ENCODE measurements around the gene MAP4K1.

Gene MAP4K1

DNA sequence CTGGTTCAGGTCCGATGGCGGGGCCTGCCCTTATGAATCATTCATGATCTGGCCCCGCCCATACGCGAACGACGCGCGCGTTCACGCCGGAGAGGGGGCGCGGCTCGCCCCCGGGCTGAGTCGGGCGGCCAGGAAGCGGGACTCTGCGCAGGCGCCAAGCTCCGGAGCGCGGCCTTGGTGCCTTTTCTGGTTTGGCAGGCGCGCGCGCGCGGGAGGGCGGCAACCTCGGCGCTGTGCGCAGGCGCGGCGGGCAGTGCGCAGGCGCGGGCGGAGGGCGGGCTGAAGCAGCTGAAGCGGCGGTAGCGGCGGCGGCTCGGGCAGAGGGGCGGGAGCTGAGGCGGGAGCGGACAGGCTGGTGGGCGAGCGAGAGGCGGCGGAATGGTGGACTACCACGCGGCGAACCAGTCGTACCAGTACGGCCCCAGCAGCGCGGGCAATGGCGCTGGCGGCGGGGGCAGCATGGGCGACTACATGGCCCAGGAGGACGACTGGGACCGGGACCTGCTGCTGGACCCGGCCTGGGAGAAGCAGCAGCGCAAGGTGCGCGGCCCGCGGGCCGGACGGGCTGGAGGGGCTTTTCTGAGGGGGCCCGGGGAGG is 29.7 kb upstream of the MAP4K1 start, which contains the start of gene ACTN4:
Gene ACTN4, plus strand, starts transcription at position 282 of the 598 bp plus-strand sequence. Its CDS starts 97 bp downstream, at position 379.
- TF ChIP-seq, protein P1, sequence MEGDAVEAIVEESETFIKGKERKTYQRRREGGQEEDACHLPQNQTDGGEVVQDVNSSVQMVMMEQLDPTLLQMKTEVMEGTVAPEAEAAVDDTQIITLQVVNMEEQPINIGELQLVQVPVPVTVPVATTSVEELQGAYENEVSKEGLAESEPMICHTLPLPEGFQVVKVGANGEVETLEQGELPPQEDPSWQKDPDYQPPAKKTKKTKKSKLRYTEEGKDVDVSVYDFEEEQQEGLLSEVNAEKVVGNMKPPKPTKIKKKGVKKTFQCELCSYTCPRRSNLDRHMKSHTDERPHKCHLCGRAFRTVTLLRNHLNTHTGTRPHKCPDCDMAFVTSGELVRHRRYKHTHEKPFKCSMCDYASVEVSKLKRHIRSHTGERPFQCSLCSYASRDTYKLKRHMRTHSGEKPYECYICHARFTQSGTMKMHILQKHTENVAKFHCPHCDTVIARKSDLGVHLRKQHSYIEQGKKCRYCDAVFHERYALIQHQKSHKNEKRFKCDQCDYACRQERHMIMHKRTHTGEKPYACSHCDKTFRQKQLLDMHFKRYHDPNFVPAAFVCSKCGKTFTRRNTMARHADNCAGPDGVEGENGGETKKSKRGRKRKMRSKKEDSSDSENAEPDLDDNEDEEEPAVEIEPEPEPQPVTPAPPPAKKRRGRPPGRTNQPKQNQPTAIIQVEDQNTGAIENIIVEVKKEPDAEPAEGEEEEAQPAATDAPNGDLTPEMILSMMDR (conservative IDR thresholded peaks at IDR 0.05; ENCODE audit: control insufficient read depth, insufficient read depth, low read depth, low read length): no peak
- DNase-seq (ENCODE audit: low read depth): peak; percentile 94
- H3K4me3 ChIP-seq (ENCODE audit: control insufficient read depth, low read depth, low read length): peak within 1 kb of the TSS; percentile 98

DNA sequence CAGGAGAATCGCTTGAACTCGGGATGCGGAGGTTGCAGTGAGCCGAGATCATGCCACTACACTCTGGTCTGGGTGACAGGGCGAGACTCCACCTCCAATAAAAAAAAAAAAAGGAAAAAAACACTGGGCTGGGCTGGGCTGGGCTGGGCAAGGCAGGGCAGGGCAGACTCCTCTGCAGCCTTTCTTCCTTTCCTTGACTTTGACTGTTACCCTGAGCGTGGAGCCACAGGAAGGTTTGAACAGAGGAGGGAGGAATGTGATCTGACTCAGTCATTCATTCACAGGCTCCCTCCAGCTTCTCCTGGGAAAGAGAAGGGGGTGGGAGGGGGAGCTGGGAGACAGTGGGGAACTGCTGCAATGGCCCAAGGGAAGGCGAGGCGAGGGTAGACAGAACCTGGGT is 27.0 kb upstream of the MAP4K1 start:
- DNase-seq (ENCODE audit: low read depth): no peak
- no peak overlapping the region for H3K4me3 ChIP-seq (ENCODE audit: control insufficient read depth, low read depth, low read length)
- TF ChIP-seq, protein P1 (conservative IDR thresholded peaks at IDR 0.05; ENCODE audit: control insufficient read depth, insufficient read depth, low read depth, low read length): no peak

DNA sequence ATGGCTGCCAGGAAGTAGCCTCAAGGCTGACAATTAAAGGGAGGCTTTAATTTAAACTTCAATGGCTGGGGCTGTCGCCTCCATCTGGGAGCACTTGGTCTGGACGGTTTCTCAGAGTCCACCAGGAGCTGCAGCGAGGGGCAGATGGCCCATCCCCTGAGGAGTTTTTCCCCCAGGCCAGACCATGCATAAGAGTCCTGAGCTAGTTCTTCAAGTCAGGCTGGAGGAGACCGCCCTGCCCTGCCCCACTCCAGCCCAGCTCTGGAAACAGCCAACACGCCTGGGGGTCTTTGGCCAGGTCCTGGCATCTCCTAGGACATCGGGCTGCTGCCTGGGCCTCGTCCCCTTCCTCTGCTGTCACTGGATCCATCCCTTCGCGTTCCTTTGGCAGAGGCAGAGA is 24.4 kb upstream of the MAP4K1 start:
- TF ChIP-seq, protein P1 (conservative IDR thresholded peaks at IDR 0.05; ENCODE audit: control insufficient read depth, insufficient read depth, low read depth, low read length): no peak
- no peak for DNase-seq (ENCODE audit: low read depth)
- H3K4me3 ChIP-seq (ENCODE audit: control insufficient read depth, low read depth, low read length): no peak overlapping the region

DNA sequence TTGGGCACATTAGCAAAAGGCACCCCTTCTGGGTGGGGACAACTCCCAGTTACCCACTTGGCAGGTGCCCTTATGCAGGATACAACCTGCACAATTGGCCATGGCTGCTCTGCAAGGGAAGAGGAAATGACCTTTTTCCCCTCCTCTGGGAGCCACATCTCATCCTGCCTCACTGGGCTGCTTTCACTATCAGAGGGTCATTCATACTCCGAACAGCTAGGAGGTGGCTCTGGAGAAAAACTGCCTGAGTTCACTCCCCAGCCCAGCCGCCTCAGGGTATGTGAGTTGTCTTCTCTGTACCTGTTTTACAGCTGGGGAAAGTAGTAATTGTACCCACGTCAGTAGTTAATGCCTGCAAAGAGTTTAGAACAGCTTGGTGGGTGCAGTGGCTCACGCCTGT is 22.6 kb upstream of the MAP4K1 start:
- DNase-seq (ENCODE audit: low read depth): no peak
- H3K4me3 ChIP-seq (ENCODE audit: control insufficient read depth, low read depth, low read length): no peak overlapping the region
- TF ChIP-seq, protein P1 (conservative IDR thresholded peaks at IDR 0.05; ENCODE audit: control insufficient read depth, insufficient read depth, low read depth, low read length): no peak

DNA sequence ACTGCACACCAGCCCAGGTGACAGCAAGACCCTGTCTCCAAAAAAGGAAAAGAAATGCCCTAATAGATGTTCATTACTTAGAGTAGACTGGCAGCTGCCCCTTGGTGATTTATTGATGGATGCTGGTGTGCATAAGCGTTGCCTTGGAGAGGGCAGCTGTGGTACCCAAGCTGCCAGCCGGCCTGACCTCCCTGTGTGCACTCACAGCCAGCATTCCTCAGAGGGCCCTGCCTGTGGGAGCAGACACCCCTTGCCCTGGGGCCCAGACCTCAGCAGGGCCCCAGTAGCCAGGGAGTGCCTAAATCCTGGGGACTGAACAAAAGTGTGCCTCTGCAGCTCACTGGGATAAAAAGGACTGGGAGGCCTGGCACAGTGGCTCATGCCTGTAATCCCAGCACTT is 21.9 kb upstream of the MAP4K1 start:
- no peak for DNase-seq (ENCODE audit: low read depth)
- TF ChIP-seq, protein P1 (conservative IDR thresholded peaks at IDR 0.05; ENCODE audit: control insufficient read depth, insufficient read depth, low read depth, low read length): no peak
- no peak overlapping the region for H3K4me3 ChIP-seq (ENCODE audit: control insufficient read depth, low read depth, low read length)

DNA sequence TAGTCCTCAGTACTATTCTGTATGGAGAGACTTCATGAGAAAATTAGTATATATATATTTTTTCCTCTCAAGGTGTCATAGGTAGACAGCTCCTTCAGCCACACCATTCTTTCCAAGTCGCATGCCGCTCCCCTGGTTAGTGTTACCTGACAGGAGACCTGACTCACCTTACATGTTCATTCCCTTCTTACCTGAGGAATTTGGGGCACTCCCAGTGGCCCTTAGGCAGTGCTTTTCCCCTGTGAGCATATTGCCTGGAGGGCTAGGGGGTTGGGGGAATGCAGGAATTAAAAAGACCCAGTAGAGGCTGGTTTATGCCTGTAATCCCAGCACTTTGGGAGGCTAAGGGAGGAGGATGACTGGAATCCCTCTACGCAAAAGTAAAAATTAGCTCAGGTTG is 20.7 kb upstream of the MAP4K1 start:
- no peak overlapping the region for H3K4me3 ChIP-seq (ENCODE audit: control insufficient read depth, low read depth, low read length)
- no peak for DNase-seq (ENCODE audit: low read depth)
- TF ChIP-seq, protein P1 (conservative IDR thresholded peaks at IDR 0.05; ENCODE audit: control insufficient read depth, insufficient read depth, low read depth, low read length): no peak
